Smooth muscle cell of the coronary artery (primary cell): ENCODE results near the gene FOXI1. TPM values are rescaled to one million over a fixed set of nuclear protein-coding genes. Genes with fewer than 3 reads are reported as not detected.

ENCODE experiments used
- total RNA-seq: library from RNA; depleted of rRNA; stranded (reverse); fragments of >200 nt; gene quantifications from 2 replicates; pipeline ENCODE4 v1.2.3, GENCODE V29; 2014; ENCODE audit warnings: low replicate concordance

The FOXI1 gene
- not detected in 2 replicates for total RNA-seq

GRCh38 chr5:170105642-170106611, at the start of gene FOXI1:
Gene FOXI1, plus strand, starts transcription at chr5:170105897. Its CDS starts 61 bp downstream, at chr5:170105958.

Other genes starting within 250 kb of the FOXI1 start
- gene INSYN2B, start 125.4 kb upstream of the FOXI1 start, total RNA-seq: 3.3 and 4.0 TPM in 2 replicates
- gene C5orf58, start 127.1 kb downstream of the FOXI1 start, total RNA-seq: not detected in 2 replicates
- not detected in 2 replicates for gene LCP2, start 191.9 kb downstream of the FOXI1 start, total RNA-seq